ENCODE results near the gene UBAP2L.

DNA sequence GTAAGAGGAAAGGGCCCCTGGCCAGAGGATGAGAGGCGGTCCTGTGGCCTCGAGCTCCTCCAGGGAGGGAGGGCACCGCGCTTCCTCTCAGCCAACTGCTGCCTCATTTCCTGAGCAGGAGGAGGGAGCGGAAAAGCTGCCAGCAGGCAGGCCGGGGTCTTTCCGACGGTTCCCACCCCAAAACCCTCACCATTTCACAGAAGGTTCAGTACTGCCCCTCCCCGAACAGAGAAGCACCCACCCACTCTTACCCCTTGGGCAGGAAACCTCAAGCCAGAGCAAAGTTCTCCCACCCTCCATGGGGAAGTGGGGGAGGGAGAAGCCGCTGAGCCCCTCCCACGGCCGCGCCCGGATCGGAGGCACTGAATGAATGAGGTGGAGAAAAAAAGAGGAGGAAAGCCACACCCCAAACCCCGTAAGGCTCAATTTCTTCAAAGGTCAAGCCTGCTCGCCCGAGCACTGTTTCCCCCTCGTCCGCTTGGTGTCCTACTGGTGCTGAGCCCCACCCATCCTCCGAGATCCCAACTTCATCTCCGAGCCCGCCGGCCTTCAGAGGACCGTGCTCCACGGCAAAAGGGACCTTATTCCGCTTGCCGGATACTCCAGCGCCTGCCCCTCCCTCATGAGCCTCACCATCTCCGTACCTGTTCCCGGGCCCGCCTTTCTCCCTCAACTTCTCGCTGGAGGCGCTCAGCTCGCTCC is 38.3 kb upstream of the UBAP2L start:
- TF ChIP-seq EP300 (IDR thresholded peaks at IDR 0.05) (peak in 1 of 2 donors; percentile 33), POLR2A (IDR thresholded peaks at IDR 0.05) (no peak)
- TF ChIP-seq, protein P1, sequence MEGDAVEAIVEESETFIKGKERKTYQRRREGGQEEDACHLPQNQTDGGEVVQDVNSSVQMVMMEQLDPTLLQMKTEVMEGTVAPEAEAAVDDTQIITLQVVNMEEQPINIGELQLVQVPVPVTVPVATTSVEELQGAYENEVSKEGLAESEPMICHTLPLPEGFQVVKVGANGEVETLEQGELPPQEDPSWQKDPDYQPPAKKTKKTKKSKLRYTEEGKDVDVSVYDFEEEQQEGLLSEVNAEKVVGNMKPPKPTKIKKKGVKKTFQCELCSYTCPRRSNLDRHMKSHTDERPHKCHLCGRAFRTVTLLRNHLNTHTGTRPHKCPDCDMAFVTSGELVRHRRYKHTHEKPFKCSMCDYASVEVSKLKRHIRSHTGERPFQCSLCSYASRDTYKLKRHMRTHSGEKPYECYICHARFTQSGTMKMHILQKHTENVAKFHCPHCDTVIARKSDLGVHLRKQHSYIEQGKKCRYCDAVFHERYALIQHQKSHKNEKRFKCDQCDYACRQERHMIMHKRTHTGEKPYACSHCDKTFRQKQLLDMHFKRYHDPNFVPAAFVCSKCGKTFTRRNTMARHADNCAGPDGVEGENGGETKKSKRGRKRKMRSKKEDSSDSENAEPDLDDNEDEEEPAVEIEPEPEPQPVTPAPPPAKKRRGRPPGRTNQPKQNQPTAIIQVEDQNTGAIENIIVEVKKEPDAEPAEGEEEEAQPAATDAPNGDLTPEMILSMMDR (IDR thresholded peaks at IDR 0.05), result no peak
